H1 (cell line): ENCODE data around the gene IQCE. TPM values are rescaled to one million over a fixed set of nuclear protein-coding genes. Genes with fewer than 3 reads are reported as not detected.

Experiments used
- CTCF ChIA-PET: fragments of 300-600 bp; sonication (Branson Sonifier 250); formaldehyde crosslinking; loops from one replicate; lab custom pipeline; 2021; ENCODE audit not compliant: partially characterized antibody; lab: Charles Lee
- POLR2A ChIA-PET: fragments of 300-600 bp; sonication (Branson Sonifier 250); formaldehyde crosslinking; loops from one replicate; lab custom pipeline; 2021; ENCODE audit warnings: inconsistent platforms; ENCODE audit not compliant: partially characterized antibody; lab: Charles Lee
- DNase-seq, 2 experiments: peaks; one replicate each; pipeline versions ENCODE4 v3.0.0 to v3.0.0-alpha.2; 2010 to 2022; ENCODE audit warnings: low spot score in 2 of 2, low read depth in 1 of 2, mixed read lengths in 1 of 2
- FAIRE-seq: peaks from 2 replicates; lab custom pipeline; 2011; peaks lifted over from hg19 to GRCh38; lab: Jason Lieb, UNC
- H2AFZ ChIP-seq: 2 replicates; pipeline ENCODE4 v1.8.1; 2012; ENCODE audit warnings: low read length, inconsistent platforms
- H2AK5ac ChIP-seq: 2 replicates; pipeline ENCODE4 v1.6.1; 2013; ENCODE audit warnings: low read depth, low read length
- H2BK120ac ChIP-seq: replicated peaks from 2 replicates; pipeline ENCODE3; 2013; ENCODE audit warnings: low read depth, low read length, inconsistent platforms
- H2BK12ac ChIP-seq: 2 replicates; pipeline ENCODE4 v1.6.1; 2013; ENCODE audit warnings: low read depth, low read length
- H2BK15ac ChIP-seq: 2 replicates; pipeline ENCODE4 v1.6.1; 2013; ENCODE audit warnings: low read length
- H2BK20ac ChIP-seq: 2 replicates; pipeline ENCODE4 v1.6.1; 2013; ENCODE audit warnings: low read length
- H2BK5ac ChIP-seq: 2 replicates; pipeline ENCODE4 v1.6.1; 2013; ENCODE audit warnings: low read depth, low read length
- H3K14ac ChIP-seq: 2 replicates; pipeline ENCODE4 v1.6.1; 2013; ENCODE audit warnings: inconsistent platforms; ENCODE audit not compliant: insufficient read length
- H3K18ac ChIP-seq: 2 replicates; pipeline ENCODE4 v1.6.1; 2013; ENCODE audit warnings: low read length; ENCODE audit errors: extremely low read depth
- H3K23ac ChIP-seq: 2 replicates; pipeline ENCODE4 v1.6.1; 2013; ENCODE audit warnings: inconsistent platforms; ENCODE audit not compliant: insufficient read length
- H3K23me2 ChIP-seq: 2 replicates; pipeline ENCODE4 v1.6.1; 2013; ENCODE audit warnings: low read depth, low read length
- H3K27ac ChIP-seq: 2 replicates; pipeline ENCODE4 v1.6.1; 2011; ENCODE audit warnings: low read depth, low read length, inconsistent platforms
- H3K27me3 ChIP-seq, 4 experiments: replicated peaks in 1 of 4; 1 replicate in 1 of 4; 2 replicates in 3 of 4; pipeline versions ENCODE4 v1.6.1 to v1.8.1; 2011 to 2013; ENCODE audit warnings: low read length in 3 of 4, mild to moderate bottlenecking in 3 of 4, inconsistent platforms in 2 of 4, mixed read lengths in 2 of 4, moderate library complexity in 1 of 4; ENCODE audit not compliant: control insufficient read depth in 3 of 4, insufficient read depth in 3 of 4; ENCODE audit errors: extremely low read depth in 1 of 4
- H3K36me3 ChIP-seq, 4 experiments: 2 replicates each; pipeline versions ENCODE4 v1.6.1 to v1.8.1; 2011 to 2013; ENCODE audit warnings: mild to moderate bottlenecking in 4 of 4, low read length in 3 of 4, moderate library complexity in 2 of 4, control low read depth in 1 of 4, inconsistent platforms in 1 of 4; ENCODE audit not compliant: insufficient read depth in 4 of 4, control insufficient read depth in 2 of 4
- H3K4ac ChIP-seq: replicated peaks from 2 replicates; pipeline ENCODE3; 2013; ENCODE audit warnings: low read length, low read depth, mixed read lengths, inconsistent platforms; ENCODE audit not compliant: insufficient read length
- H3K4me1 ChIP-seq, 4 experiments: replicated peaks in 1 of 4; 1 replicate in 1 of 4; 2 replicates in 3 of 4; pipeline versions ENCODE4 v1.6.1 to v1.8.1; 2011 to 2013; ENCODE audit warnings: low read length in 3 of 4, inconsistent platforms in 2 of 4, mixed read lengths in 1 of 4; ENCODE audit not compliant: insufficient read depth in 4 of 4, control insufficient read depth in 3 of 4
- H3K4me2 ChIP-seq, 2 experiments: 2 replicates each; pipeline versions ENCODE4 v1.6.1 to v1.8.1; 2011 to 2013; ENCODE audit warnings: low read depth in 2 of 2, low read length in 2 of 2, control low read depth in 1 of 2, inconsistent platforms in 1 of 2, mild to moderate bottlenecking in 1 of 2; ENCODE audit not compliant: insufficient read depth in 1 of 2
- H3K4me3 ChIP-seq, 4 experiments: fragments of 200-600, 300-600 bp in 1 of 4; sonication (generic), shearing (Covaris generic), sonication (Bioruptor Twin) in 1 of 4; 2 replicates each; pipeline versions ENCODE4 v1.5.1 to v1.8.1; 2011 to 2016; ENCODE audit warnings: low read length in 4 of 4, low read depth in 3 of 4, control low read depth in 2 of 4, inconsistent platforms in 2 of 4, mild to moderate bottlenecking in 2 of 4, mixed read lengths in 1 of 4, moderate library complexity in 1 of 4; ENCODE audit not compliant: insufficient read depth in 2 of 4; ENCODE audit errors: extremely low read depth in 1 of 4
- H3K56ac ChIP-seq: replicated peaks from 2 replicates; pipeline ENCODE3; 2013; ENCODE audit warnings: low read depth, mild to moderate bottlenecking, mixed read lengths, low read length, inconsistent platforms; ENCODE audit not compliant: insufficient read length
- H3K79me1 ChIP-seq: 2 replicates; pipeline ENCODE4 v1.6.1; 2013; ENCODE audit warnings: low read depth, low read length, control low read depth
- H3K79me2 ChIP-seq, 2 experiments: 2 replicates each; pipeline versions ENCODE4 v1.6.1 to v1.8.1; 2012 to 2013; ENCODE audit warnings: low read length in 2 of 2, mild to moderate bottlenecking in 2 of 2, inconsistent platforms in 1 of 2; ENCODE audit not compliant: insufficient read depth in 2 of 2, control insufficient read depth in 1 of 2
- H3K9ac ChIP-seq, 4 experiments: replicated peaks in 1 of 4; 1 replicate in 1 of 4; 2 replicates in 3 of 4; pipeline versions ENCODE4 v1.6.1 to v1.8.1; 2011 to 2013; ENCODE audit warnings: low read depth in 3 of 4, low read length in 3 of 4, control low read depth in 2 of 4, mild to moderate bottlenecking in 2 of 4, moderate library complexity in 2 of 4, inconsistent platforms in 1 of 4; ENCODE audit errors: extremely low read depth in 1 of 4
- H3K9me3 ChIP-seq, 2 experiments: 2 replicates each; pipeline versions ENCODE4 v1.6.1 to v1.8.1; 2012 to 2013; ENCODE audit warnings: mild to moderate bottlenecking in 2 of 2, moderate library complexity in 2 of 2, control low read depth in 1 of 2, inconsistent platforms in 1 of 2, low read depth in 1 of 2, low read length in 1 of 2, mixed read lengths in 1 of 2; ENCODE audit not compliant: insufficient read depth in 2 of 2
- H4K20me1 ChIP-seq, 2 experiments: replicated peaks in 1 of 2; 2 replicates each; pipeline versions ENCODE3 to v1.8.1; 2011 to 2013; ENCODE audit warnings: inconsistent platforms in 2 of 2, low read length in 2 of 2, mild to moderate bottlenecking in 1 of 2; ENCODE audit not compliant: insufficient read depth in 2 of 2, control insufficient read depth in 1 of 2
- H4K5ac ChIP-seq: 2 replicates; pipeline ENCODE4 v1.6.1; 2013; ENCODE audit warnings: low read length, low read depth, mixed read lengths, inconsistent platforms; ENCODE audit not compliant: insufficient read length
- H4K8ac ChIP-seq: 2 replicates; pipeline ENCODE4 v1.8.0; 2013; ENCODE audit warnings: mild to moderate bottlenecking, moderate library complexity, low read length, inconsistent platforms; ENCODE audit not compliant: insufficient read depth; ENCODE audit errors: extremely low read depth
- H4K91ac ChIP-seq: replicated peaks from 2 replicates; pipeline ENCODE3; 2013; ENCODE audit warnings: low read length, mixed read lengths, inconsistent platforms; ENCODE audit not compliant: insufficient read length
- CHD2 ChIP-seq: IDR thresholded peaks from 2 replicates; pipeline ENCODE4 v1.6.1; 2012; ENCODE audit warnings: low read length, improper control_type of control experiment
- PHF8 ChIP-seq: fragments of 200-600 bp; sonication (generic); conservative IDR thresholded peaks from 2 replicates; pipeline ENCODE4 v1.7.1; 2012; ENCODE audit warnings: low read depth, mild to moderate bottlenecking, inconsistent platforms, low read length, moderate library complexity
- POLR2A ChIP-seq, 2 experiments: IDR thresholded peaks; 1 replicate in 1 of 2; 2 replicates in 1 of 2; pipeline ENCODE4 v1.6.1; 2011; ENCODE audit warnings: low read depth in 2 of 2, low read length in 2 of 2, mild to moderate bottlenecking in 2 of 2; ENCODE audit errors: control extremely low read depth in 1 of 2
- RBBP5 ChIP-seq: IDR thresholded peaks from 2 replicates; pipeline ENCODE4 v1.7.1; 2012; ENCODE audit warnings: low read depth, mild to moderate bottlenecking, inconsistent platforms, low read length, moderate library complexity, borderline replicate concordance
- RFX5 ChIP-seq: IDR thresholded peaks from 2 replicates; pipeline ENCODE4 v1.6.1; 2011; ENCODE audit warnings: low read depth, low read length, improper control_type of control experiment, borderline replicate concordance
- SP1 ChIP-seq: IDR thresholded peaks from 2 replicates; pipeline ENCODE4 v1.6.1; 2011; ENCODE audit warnings: low read depth, low read length
- TBP ChIP-seq: IDR thresholded peaks from 2 replicates; pipeline ENCODE4 v1.6.1; 2011; ENCODE audit warnings: low read depth, low read length, improper control_type of control experiment
- WGBS, 2 experiments: shearing (Covaris generic) in 1 of 2; methylation state at CpG; one replicate each; pipeline versions ENCODE4 v1.1.6 to v1.1.7; 2013 to 2015; ENCODE audit warnings: low lambda C conversion rate in 2 of 2, mixed read lengths in 2 of 2, inconsistent platforms in 1 of 2, low coverage in 1 of 2, missing lambda C conversion rate in 1 of 2; ENCODE audit not compliant: insufficient replicate concordance in 2 of 2, insufficient coverage in 1 of 2, insufficient read length in 1 of 2; ENCODE audit errors: extremely low coverage in 1 of 2, missing lambda C conversion rate in 1 of 2; 5-methylcytosine and 5-hydroxymethylcytosine counted together
- polyA plus RNA-seq, 7 experiments: library from polyadenylated mRNA; depleted of rRNA in 3 of 7; stranded (reverse) in 5 of 7; unstranded in 2 of 7; fragments of >200 nt in 5 of 7; fragments of 200-250 nt in 2 of 7; gene quantifications; 1 replicate in 5 of 7; 2 replicates in 1 of 7; 4 replicates in 1 of 7; pipeline versions ENCODE4 v1.2.1 to v1.2.3, GENCODE V29; 2011 to 2013; ENCODE audit warnings: missing spikeins in 2 of 7, mixed read lengths in 2 of 7
- total RNA-seq: library from RNA; stranded (reverse); fragmentation: NEBNext Ultra II Directional; extraction: Animal tissue kit (Norgen Biotek cat#: 25700); gene quantifications from 2 replicates; pipeline ENCODE4 v1.2.1, GENCODE V29; 2021

The IQCE gene
- total and polyA plus RNA-seq, 2 of the 8 experiments (the other 6 are each of a cell fraction or from before 2014, with no cell fraction given), result 2.2 to 4.9 TPM

GRCh38 chr7:2544541-2545188 is 14.1 kb upstream of the IQCE start:
- Histone ChIP-seq H4K5ac (no peak overlapping the region), H2BK15ac (no peak overlapping the region), H3K18ac (no peak overlapping the region), H3K4me2 (no peak overlapping the region), H2AK5ac (no peak overlapping the region), H3K79me2 (no peaks in the 10 kb centered on the region), H3K23ac (no peak overlapping the region), H3K4me1 (no peaks in the 10 kb centered on the region), H3K9me3 (no peaks in the 10 kb centered on the region), H3K36me3 (peaks cover 12 to 56% (median 32%) of the 10 kb centered on the region in 4 experiments; a peak in 7 of 8 replicates), H3K4ac (no peak overlapping the region), H3K4me3 (no peak overlapping the region), H3K9ac (no peak overlapping the region; a peak in 1 of 7 replicates), H4K8ac (no peak overlapping the region), H2AFZ (no peak overlapping the region), H4K91ac (no peak overlapping the region), H3K14ac (no peak overlapping the region), H4K20me1 (peaks cover 0 to 14% of the 10 kb centered on the region in 2 experiments), H2BK120ac (no peak overlapping the region), H2BK12ac (no peak overlapping the region), H3K56ac (no peak overlapping the region), H3K27me3 (no peaks in the 10 kb centered on the region), H2BK5ac (no peak overlapping the region), H3K79me1 (peaks cover 3% of the 10 kb centered on the region; the same call in 1 of the 2 replicates), H3K27ac (no peak overlapping the region), H2BK20ac (no peak overlapping the region), H3K23me2 (no peaks in the 10 kb centered on the region)
- POLR2A ChIA-PET, result interaction anchor here (1.6 to 7.0 kb wide), 3 partner anchors 10 to 17 kb away, joined by 5 to 68 read pairs (median 6); partner anchors contain the start of gene BRAT1
- CTCF ChIA-PET, result interaction anchor here (1.4 to 3.0 kb wide), 4 partner anchors 10 to 76 kb away, joined by 4 to 7 read pairs (median 4); no protein-coding TSS in a partner anchor
- 93% methylated on average over 20 of the region's 23 CpGs; no CpG with 5 or more reads in 1 of the 2 experiments for WGBS, 2 experiments
- TF ChIP-seq PHF8 (no peak), RFX5 (no peak), POLR2A (IDR thresholded peaks at IDR 0.05; ENCODE audit: control extremely low read depth in 1 of 2, low read depth in 2 of 2, low read length in 2 of 2) (no peak), TBP (no peak), SP1 (no peak), CHD2 (no peak), RBBP5 (no peak)
- FAIRE-seq, result no peak
- no peak for DNase-seq
